ENCODE results near the gene CALN1.

The CALN1 gene

DNA sequence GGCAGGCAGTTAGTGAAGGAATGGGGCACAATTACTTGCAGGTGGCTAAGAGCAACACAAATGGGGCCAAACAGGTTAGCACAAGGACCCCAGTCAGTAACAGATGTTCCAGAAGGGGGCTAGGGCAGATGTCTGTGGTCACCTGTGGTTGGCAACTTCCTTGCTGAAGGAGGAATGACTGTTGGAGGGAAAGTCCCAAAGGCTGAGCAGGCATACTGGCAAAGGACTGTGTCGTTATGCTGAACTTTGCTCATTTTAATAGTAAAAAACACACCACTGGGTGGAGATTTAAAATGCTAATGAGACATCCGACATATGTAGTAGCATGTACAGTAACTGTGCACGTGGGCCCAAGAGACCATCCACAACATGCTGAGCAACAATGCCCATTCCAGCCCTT, 511.6 kb downstream of the CALN1 start:
- peaks cover 13% of the 10 kb centered on the region for H3K9me3 Mint-ChIP-seq
- no peak overlapping the region for H3K4me3 Mint-ChIP-seq
- H3K27ac Mint-ChIP-seq, result no peak overlapping the region
- ATAC-seq (no peak), DNase-seq (ENCODE audit: low spot score in 2 of 2) (no peak)
- H3K36me3 Mint-ChIP-seq, result no peaks in the 10 kb centered on the region
- H3K4me1 Mint-ChIP-seq, result no peaks in the 10 kb centered on the region

DNA sequence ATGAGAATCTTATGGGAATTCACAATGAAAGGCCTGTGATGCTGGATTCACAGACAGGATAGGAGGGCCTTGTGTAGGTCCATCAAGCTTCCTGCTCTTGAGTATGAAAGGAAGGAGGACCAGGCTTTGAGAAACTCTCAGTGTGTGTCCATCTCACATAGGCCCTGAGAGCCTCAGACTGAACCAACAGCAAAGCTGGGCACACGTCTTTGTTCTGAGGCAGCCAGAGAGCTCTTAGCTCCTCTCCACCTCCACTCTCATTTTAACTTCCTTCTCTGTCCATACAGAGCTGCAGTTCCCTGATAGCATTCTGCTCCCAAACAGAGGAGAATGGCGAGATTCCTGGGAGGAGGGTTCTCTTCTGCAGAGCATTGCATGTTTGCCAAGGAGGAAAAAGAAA, 515.6 kb downstream of the CALN1 start:
- no peak for DNase-seq (ENCODE audit: low spot score in 2 of 2)
- Mint-ChIP-seq H3K4me3 (no peak overlapping the region), H3K36me3 (no peaks in the 10 kb centered on the region), H3K9me3 (peaks cover 9% of the 10 kb centered on the region), H3K27ac (no peak overlapping the region), H3K4me1 (no peaks in the 10 kb centered on the region)
- ATAC-seq, result no peak

DNA sequence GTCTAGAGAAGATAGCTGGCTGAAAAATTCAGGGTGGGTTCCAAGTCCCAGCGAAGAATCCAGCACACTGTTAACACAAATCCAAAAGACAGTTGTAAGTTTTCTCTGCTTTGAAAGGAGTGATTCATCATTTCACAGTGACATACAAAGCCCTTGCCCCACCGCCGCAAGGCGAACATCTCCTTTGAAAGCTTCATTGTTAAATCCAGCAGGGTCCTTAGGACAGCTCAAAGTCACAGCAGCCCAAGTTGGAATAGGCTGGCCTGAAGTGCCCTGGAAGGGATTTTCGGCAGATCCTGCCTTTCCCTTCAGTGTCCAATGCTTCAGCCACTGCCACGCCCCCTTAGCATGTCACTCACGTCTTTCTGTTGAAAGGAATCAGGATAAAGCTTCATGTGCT, 526.1 kb downstream of the CALN1 start:
- Mint-ChIP-seq H3K4me3 (no peak overlapping the region), H3K4me1 (no peaks in the 10 kb centered on the region), H3K27ac (no peak overlapping the region), H3K36me3 (no peaks in the 10 kb centered on the region), H3K9me3 (peaks cover 25% of the 10 kb centered on the region)
- DNase-seq (ENCODE audit: low spot score in 2 of 2) (no peak), ATAC-seq (no peak)

DNA sequence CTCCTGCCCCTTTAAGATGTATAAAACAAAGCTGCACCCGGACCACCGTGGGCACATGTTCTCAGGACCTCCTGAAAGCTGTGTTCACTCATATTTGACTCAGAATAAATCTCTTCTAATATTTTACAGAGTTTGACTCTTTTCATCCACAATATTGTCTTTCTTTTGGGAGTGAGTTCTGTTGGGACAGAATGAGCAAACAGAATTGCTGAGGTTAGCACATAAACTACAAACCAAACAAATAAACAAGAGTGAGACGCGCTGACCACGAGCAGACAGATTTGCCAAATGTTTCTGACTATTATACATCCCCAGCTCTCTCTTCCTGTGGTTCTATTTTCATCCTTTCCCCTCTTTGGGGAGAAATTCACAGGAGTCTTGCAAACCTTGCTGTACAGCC, 526.7 kb downstream of the CALN1 start:
- Mint-ChIP-seq H3K36me3 (no peaks in the 10 kb centered on the region), H3K4me1 (no peaks in the 10 kb centered on the region), H3K9me3 (peaks cover 28% of the 10 kb centered on the region), H3K27ac (no peak overlapping the region), H3K4me3 (no peak overlapping the region)
- DNase-seq (ENCODE audit: low spot score in 2 of 2) (no peak), ATAC-seq (no peak)

DNA sequence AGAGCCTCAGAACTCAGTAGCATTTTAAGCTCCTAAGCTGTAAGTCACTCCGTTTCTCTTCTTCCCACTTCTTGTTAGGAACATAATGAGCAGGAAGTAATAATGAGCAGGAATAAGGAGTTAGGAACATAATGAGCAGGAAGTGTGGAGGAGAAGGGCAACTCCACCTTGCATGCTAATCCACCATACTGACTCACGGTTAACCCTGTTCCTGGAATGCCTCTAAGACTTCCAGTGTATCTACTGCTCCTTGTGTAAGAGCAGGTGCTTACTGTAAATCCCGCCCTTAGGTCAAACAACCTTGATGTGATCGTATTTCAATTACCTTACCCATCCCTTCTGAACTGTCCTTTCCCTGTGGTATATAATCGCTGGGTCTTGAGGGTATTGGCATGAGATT, 528.7 kb downstream of the CALN1 start:
- Mint-ChIP-seq H3K27ac (no peak overlapping the region), H3K4me1 (no peaks in the 10 kb centered on the region), H3K36me3 (no peaks in the 10 kb centered on the region), H3K9me3 (peaks cover 33% of the 10 kb centered on the region), H3K4me3 (no peak overlapping the region)
- no peak for ATAC-seq
- DNase-seq (ENCODE audit: low spot score in 2 of 2), result no peak

DNA sequence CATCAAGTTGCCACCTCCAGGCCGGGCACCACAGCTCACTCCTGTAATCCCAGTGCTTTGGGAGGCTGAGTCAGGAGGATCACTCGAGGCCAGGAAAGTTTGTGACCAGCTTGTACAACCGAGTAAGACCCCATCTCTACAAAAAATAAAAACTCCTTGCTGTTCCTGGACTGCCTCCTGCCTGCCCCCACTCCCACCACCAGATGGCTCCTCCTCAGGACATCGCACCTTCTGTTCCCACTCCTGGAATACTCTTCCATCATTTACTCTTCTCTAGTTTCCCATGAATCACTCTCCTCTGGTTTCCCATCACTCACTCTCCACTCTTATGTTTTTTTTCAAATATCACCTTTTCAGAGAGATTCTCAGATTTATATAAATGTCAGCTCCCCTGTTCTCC, 540.7 kb downstream of the CALN1 start:
- Mint-ChIP-seq H3K27ac (no peak overlapping the region), H3K4me3 (no peak overlapping the region), H3K4me1 (no peaks in the 10 kb centered on the region), H3K36me3 (no peaks in the 10 kb centered on the region), H3K9me3 (peaks cover 6% of the 10 kb centered on the region)
- ATAC-seq (no peak), DNase-seq (ENCODE audit: low spot score in 2 of 2) (no peak)

DNA sequence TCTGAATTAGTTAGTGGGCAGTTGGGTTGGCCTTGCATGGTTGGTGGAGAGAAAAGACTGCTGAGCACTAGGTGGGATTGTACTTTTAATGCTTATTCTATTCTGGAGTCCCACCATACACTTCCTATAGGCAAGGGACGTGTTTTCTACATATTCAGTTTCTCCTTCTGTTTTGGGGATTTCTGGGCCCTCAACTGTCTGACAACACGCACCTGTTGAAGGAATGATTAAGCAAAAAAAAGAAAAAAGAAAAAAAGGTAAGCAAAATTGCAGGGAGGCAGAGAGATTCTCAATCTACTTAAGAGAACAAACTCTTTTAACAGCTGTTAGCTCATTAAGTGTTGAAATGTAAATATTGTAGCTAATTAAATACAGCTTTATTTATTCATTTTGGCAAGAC, 541.3 kb downstream of the CALN1 start:
- Mint-ChIP-seq H3K27ac (no peak overlapping the region), H3K4me3 (no peak overlapping the region), H3K4me1 (no peaks in the 10 kb centered on the region), H3K9me3 (peaks cover 7% of the 10 kb centered on the region), H3K36me3 (no peaks in the 10 kb centered on the region)
- DNase-seq (ENCODE audit: low spot score in 2 of 2), result no peak
- no peak for ATAC-seq

DNA sequence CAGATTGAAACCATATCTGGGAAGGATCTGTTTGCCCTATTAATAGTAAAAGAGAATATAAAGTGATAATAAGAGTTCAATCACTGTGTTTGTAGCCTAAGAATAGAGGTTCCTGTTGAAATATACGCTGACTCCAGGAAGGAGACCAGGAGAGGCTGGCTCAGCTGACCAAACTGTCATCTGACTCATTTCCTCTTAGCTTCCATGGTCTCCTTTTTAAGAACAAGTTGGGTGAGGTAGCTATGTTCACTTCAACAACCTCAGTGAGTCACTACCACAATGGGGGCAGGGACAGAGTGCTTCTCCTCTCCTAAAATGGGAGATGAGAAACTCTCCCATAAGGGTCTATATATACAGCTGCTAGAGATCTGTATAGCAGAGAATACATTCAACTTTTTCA, 543.3 kb downstream of the CALN1 start:
- no peaks in the 10 kb centered on the region for H3K4me1 Mint-ChIP-seq
- no peak for DNase-seq (ENCODE audit: low spot score in 2 of 2)
- peaks cover 10% of the 10 kb centered on the region for H3K9me3 Mint-ChIP-seq
- H3K36me3 Mint-ChIP-seq, result no peaks in the 10 kb centered on the region
- no peak overlapping the region for H3K4me3 Mint-ChIP-seq
- ATAC-seq, result no peak
- no peak overlapping the region for H3K27ac Mint-ChIP-seq

DNA sequence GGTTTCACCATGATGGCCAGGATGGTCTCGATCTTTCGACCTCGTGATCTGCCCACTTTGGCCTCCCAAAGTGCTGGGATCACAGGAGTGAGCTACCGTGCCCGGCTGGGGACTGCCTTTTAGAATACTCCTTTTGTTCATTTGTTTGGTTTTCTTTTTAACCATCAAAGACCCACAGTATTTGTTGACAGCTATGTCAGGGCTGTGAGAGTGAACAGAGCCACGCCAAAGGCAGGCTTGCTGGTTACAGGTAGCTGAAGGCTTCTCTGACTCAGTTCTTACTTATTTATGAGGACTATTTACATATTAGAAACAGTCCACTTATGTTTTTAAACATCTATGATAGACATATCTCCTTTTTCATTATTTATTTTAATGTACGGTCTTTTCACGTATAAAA, 544.5 kb downstream of the CALN1 start:
- Mint-ChIP-seq H3K4me1 (no peaks in the 10 kb centered on the region), H3K4me3 (no peak overlapping the region), H3K9me3 (peaks cover 12% of the 10 kb centered on the region), H3K36me3 (no peaks in the 10 kb centered on the region), H3K27ac (no peak overlapping the region)
- DNase-seq (ENCODE audit: low spot score in 2 of 2) (no peak), ATAC-seq (no peak)

DNA sequence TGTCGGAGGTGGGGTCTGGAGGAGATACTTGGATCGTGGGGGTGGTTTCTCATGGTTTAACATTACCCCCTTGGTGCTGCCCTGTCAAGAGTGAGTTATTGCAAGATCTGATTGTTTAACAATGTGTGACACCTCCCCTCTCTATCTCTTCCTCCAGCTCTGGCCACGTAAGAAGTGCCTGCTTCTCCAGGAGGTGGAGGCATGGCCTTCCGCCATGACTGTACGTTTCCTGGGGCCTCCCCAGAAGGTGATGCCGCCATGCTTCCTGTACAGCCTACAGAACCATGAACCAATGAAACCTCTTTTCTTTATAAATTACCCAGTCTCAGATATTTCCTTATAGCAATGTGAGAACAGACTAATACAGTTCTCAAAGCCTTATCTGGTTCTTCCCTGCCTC, 547.0 kb downstream of the CALN1 start:
- no peak overlapping the region for H3K4me3 Mint-ChIP-seq
- no peak for ATAC-seq

DNA sequence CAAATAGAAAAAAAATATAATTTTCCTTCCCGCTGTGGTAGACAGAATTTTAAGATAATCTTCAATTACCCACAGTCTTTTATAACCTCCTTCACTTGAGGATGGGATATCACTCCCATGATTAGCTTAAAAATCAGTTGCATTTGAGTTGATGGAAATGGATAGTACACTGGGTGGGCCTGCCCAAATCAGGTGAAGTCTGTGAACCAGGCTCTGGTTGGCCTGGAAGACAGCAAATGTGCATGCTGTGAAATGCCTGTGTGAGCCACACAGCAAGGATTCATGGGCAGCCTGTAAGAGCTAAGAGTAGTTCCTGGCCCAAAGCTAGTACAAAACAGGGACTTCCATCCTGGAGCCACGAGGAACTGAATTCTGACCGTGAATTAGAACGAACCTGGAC, 548.0 kb downstream of the CALN1 start:
- no peak for DNase-seq (ENCODE audit: low spot score in 2 of 2)
- no peak overlapping the region for H3K4me3 Mint-ChIP-seq

More for the DNA sequence above, 547.0 kb downstream of the CALN1 start:
- Mint-ChIP-seq H3K4me1 (no peaks in the 10 kb centered on the region), H3K9me3 (peaks cover 13% of the 10 kb centered on the region), H3K27ac (no peak overlapping the region), H3K36me3 (no peaks in the 10 kb centered on the region)
- no peak for DNase-seq (ENCODE audit: low spot score in 2 of 2)

DNA sequence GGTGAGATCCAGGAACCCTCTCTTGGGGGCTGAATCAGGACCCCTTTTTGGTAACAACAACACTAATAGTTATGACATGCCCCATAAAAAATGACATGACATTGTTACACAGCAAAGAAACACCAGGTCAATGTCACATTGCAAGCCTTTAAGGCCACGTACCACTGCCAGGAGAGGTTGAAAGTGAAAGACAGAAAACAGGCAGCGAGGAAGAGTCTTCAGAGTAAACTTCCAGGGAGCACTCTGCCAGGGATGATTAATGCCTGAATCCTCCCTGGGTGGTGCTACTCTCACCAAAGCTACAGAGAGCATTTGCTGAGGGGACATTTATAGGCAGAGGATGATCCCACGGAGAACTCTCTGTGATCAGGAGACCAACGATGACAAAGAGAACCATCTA, 551.6 kb downstream of the CALN1 start:
- no peak for DNase-seq (ENCODE audit: low spot score in 2 of 2)
- Mint-ChIP-seq H3K36me3 (no peaks in the 10 kb centered on the region), H3K4me3 (no peak overlapping the region), H3K27ac (no peak overlapping the region), H3K4me1 (no peaks in the 10 kb centered on the region), H3K9me3 (peaks cover 10% of the 10 kb centered on the region)
- no peak for ATAC-seq

More for the DNA sequence above, 548.0 kb downstream of the CALN1 start:
- Mint-ChIP-seq H3K27ac (no peak overlapping the region), H3K36me3 (no peaks in the 10 kb centered on the region), H3K9me3 (peaks cover 13% of the 10 kb centered on the region), H3K4me1 (no peaks in the 10 kb centered on the region)
- no peak for ATAC-seq

DNA sequence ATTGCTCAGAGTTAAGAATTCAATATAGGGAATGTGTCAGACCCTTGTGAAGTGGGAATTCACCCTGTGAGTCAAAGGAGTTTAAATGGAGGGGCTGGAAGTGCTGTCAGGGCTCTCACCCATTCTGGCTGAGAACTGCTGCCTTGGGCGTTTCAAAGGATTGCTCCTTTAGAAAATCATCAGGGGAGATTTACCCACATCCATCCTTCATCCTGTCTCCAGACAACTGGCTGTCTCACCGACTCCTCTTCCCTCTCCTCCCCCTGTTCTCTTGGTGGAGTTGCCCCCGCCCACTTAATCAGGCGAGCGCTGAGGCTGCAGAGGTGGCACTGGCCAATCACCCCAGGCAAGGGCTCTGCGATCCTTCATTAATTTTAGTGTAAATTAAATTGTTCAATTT, 554.8 kb downstream of the CALN1 start:
- peaks cover 6% of the 10 kb centered on the region for H3K9me3 Mint-ChIP-seq
- no peak overlapping the region for H3K4me3 Mint-ChIP-seq
- no peaks in the 10 kb centered on the region for H3K4me1 Mint-ChIP-seq
- DNase-seq (ENCODE audit: low spot score in 2 of 2) (no peak), ATAC-seq (no peak)
- H3K27ac Mint-ChIP-seq, result no peak overlapping the region
- no peaks in the 10 kb centered on the region for H3K36me3 Mint-ChIP-seq

DNA sequence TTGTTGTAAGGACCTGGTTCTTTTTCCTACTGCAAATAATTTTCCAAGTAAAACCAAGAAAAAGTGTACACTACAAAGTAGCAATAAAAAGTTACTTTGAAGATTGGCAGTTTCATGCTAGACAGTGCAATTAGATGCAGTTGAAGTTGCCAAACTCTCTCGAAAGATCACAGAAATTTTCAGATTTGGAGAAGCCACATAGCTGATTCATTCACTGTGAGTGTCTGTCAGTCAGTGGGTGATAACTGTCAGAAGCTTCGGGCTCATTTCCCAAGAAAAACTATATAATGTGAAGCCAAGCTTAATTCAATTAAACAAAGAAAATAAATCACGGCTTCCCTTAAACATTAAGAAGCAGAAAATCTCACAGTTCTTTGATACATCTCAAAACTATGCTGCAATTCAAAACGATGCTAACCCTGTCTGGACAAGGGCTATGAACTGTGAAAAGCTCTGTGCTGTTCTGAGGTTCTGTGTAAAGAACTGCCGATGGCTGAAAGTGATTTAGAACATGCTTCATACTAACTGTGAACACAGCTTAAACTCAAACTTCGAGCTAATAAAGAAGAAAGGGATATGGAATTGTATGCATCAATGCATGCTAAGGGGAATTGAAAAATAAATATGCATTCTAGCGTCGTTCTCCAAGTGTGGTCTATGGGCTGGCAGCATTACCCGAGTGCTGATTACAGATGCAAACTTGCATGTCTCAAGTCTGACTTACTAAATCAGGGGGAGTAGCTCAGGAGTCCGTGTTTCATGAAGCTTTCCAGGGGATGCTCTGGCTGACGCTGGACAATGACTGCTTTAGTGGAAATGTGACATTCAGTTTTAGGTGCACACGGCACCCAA, 557.4 kb downstream of the CALN1 start:
- H3K36me3 Mint-ChIP-seq, result no peaks in the 10 kb centered on the region
- DNase-seq (ENCODE audit: low spot score in 2 of 2), result no peak
- ATAC-seq, result no peak
- H3K27ac Mint-ChIP-seq, result no peak overlapping the region
- no peak overlapping the region for H3K4me3 Mint-ChIP-seq
- H3K9me3 Mint-ChIP-seq, result peaks cover 2% of the 10 kb centered on the region
- no peaks in the 10 kb centered on the region for H3K4me1 Mint-ChIP-seq

DNA sequence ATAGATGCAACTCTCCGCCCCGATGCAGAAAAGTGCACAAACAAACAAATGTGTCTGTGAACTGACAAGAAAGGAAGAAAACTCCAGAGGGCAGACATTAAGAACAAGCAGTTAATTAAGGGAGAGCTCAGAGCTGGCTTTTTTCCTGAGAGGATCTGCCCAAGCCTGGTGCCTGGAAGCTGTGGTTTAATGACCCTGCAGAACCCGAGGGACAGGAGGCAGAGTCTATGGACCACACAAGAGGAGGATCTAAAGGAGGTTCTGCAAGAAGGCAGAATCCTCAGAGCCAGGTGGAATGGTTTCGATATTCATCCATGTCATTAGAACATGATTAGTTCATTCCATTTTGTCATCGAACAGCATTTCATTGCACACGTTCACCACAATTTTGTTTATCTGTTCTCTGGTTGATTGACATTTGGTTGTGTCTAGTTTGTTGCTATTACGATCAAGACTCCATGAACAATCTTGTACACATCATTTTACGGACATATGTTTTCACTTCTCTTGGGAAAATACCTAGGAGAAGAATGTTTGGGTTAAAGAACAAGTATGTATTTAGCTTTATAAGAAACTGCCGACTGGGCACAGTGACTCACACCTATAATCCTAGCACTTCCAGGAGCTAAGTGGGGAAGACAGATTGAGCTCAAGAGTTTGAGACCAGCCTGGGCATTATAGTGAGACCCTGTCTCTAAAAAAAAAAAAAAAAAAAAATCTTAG, 560.2 kb downstream of the CALN1 start:
- Mint-ChIP-seq H3K9me3 (peaks cover 6% of the 10 kb centered on the region), H3K27ac (no peak overlapping the region), H3K36me3 (no peaks in the 10 kb centered on the region), H3K4me1 (no peaks in the 10 kb centered on the region), H3K4me3 (no peak overlapping the region)
- ATAC-seq, result no peak
- DNase-seq (ENCODE audit: low spot score in 2 of 2), result no peak

DNA sequence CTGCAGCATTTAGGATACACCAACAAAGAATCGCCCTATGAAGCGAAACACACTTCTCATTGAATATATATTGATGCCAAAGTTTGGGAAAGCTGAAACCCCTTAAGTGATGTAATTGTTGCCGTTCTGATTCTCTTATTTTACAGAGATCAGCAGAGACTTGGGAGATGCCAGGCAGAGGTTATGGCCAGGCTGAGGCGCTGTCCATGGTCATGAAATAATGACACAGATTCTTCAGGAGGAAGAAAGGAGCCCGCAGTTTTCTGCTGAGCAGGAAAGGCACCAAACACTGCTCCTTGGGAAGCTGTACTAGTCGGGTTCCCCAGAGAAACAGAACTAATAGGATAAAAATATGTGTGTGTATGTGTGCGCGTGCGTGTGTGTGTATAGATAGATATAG, 566.0 kb downstream of the CALN1 start:
- no peaks in the 10 kb centered on the region for H3K4me1 Mint-ChIP-seq
- H3K27ac Mint-ChIP-seq, result no peak overlapping the region
- peaks cover 7% of the 10 kb centered on the region for H3K9me3 Mint-ChIP-seq
- DNase-seq (ENCODE audit: low spot score in 2 of 2) (no peak), ATAC-seq (no peak)
- H3K36me3 Mint-ChIP-seq, result no peaks in the 10 kb centered on the region
- no peak overlapping the region for H3K4me3 Mint-ChIP-seq

Data from stimulated activated effector memory CD8-positive, alpha-beta T cell treated with anti-CD3 and anti-CD28 coated beads, Interleukin-12 subunit alpha, Interleukin-12 subunit beta, amount 100 ng/mL, for 72 hours (primary cell).